ENCODE results near the gene RAET1G.
"Not testable (repeated sequence)": the region's sequence is repeated elsewhere in the genome, so short reads cannot be mapped to it uniquely, and the experiment has no call there.

Gene RAET1G, protein sequence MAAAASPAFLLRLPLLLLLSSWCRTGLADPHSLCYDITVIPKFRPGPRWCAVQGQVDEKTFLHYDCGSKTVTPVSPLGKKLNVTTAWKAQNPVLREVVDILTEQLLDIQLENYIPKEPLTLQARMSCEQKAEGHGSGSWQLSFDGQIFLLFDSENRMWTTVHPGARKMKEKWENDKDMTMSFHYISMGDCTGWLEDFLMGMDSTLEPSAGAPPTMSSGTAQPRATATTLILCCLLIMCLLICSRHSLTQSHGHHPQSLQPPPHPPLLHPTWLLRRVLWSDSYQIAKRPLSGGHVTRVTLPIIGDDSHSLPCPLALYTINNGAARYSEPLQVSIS

DNA sequence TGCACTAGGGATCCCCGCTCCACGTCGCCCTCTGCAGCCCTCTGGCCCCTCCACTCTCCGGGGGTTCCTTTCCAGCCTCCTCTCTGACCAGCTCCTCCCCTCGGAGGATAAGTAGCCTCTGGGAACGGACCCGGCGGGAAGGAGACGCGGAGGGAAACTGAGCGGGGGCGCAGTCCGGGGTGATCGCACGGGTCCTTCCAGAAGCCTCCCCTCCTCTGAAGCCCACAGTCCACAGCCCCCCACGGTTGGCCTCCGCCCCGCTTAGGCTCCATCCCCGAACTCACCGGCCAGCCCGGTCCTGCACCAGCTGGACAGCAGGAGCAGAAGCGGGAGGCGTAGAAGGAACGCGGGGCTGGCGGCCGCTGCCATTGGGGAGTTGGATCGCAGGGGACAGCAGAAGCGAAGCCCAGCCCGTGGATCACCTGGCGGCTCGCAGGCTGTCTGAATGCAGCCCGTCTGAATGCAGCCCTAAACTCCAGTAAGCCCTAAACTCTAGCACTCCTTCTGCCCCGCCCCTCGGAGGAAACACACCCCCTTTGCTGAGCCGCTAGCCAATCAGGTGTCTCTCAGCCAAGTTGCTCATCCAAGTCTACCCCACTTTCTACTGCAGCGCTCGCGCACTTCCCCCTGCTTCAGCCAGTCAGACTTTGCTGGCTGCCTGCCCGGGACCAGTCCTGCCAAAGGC lies at the start of gene RAET1G:
Gene RAET1G (minus strand): TSS at position 480 of the 685 bp plus-strand sequence. CDS start 111 bp downstream, at position 369.
- DNase-seq (ENCODE audit: low read depth in 2 of 2), result peak; percentile 74 to 83

- no peak for DNase-seq (ENCODE audit: low read depth in 2 of 2)
Observed at GRCh38 chr6:149969635-149970034, 46.7 kb upstream of the RAET1G start.

- not testable (repeated sequence) for DNase-seq (ENCODE audit: low read depth in 2 of 2)
Observed at GRCh38 chr6:149968909-149969308, 46.0 kb upstream of the RAET1G start.

GRCh38 chr6:149967999-149968398 lies 45.1 kb upstream of the RAET1G start:
- DNase-seq (ENCODE audit: low read depth in 2 of 2), result not testable (repeated sequence)

DNA sequence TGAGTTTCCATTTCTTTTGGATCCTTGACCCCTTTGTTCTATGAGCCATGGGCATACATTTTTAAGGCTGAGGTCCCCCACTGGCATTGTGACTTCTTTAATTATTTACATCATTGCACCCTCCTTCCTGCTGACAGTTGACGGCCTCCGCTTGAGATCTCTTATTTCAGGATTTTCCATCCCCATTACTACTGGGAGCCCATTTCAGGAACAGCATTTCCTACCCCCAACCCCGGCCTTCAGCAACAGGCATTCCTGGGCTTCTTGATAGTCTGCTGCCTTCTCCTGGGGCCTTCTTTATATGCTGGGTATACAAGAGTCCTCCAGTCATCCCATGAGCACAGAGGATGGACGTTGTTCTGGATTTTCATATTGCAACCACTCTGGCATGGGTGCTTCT lies 44.7 kb upstream of the RAET1G start:
- DNase-seq (ENCODE audit: low read depth in 2 of 2), result no peak

DNA sequence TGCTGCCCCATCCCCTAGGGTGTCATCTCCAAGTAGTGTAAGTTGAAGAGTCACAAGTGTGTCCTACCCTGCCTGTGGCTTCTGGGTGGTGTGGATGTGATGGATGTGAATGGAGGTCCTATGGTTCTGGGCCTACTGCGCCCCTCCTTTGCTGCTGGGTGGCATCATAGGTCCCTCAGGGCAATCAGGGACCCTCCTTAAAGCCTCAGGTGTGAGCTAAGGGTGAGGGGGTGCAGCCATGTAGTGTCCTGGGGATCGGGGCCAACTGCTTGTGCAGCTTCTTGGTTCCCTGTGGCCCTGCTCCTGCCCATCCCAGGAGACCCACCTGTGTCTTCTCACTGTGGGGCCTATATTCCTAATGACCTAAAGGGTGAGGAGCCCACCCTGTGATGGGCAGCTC lies 43.4 kb upstream of the RAET1G start:
- not testable (repeated sequence) for DNase-seq (ENCODE audit: low read depth in 2 of 2)

- no peak for DNase-seq (ENCODE audit: low read depth in 2 of 2)
Observed at GRCh38 chr6:149965194-149966020, 42.5 kb upstream of the RAET1G start.

GRCh38 chr6:149964308-149965193 lies 41.6 kb upstream of the RAET1G start:
- DNase-seq (ENCODE audit: low read depth in 2 of 2), result no peak

- peak; percentile 69 to 72 for DNase-seq (ENCODE audit: low read depth in 2 of 2)
Observed at GRCh38 chr6:149963462-149964307, 40.8 kb upstream of the RAET1G start, which contains the start of gene ULBP1. Gene ULBP1, plus strand, starts transcription at chr6:149963943. Its CDS starts 107 bp downstream, at chr6:149964050.

- peak in 1 of 2 donors; percentile 43 for DNase-seq (ENCODE audit: low read depth in 2 of 2)
Observed at GRCh38 chr6:149963212-149963461, 40.2 kb upstream of the RAET1G start.

DNA sequence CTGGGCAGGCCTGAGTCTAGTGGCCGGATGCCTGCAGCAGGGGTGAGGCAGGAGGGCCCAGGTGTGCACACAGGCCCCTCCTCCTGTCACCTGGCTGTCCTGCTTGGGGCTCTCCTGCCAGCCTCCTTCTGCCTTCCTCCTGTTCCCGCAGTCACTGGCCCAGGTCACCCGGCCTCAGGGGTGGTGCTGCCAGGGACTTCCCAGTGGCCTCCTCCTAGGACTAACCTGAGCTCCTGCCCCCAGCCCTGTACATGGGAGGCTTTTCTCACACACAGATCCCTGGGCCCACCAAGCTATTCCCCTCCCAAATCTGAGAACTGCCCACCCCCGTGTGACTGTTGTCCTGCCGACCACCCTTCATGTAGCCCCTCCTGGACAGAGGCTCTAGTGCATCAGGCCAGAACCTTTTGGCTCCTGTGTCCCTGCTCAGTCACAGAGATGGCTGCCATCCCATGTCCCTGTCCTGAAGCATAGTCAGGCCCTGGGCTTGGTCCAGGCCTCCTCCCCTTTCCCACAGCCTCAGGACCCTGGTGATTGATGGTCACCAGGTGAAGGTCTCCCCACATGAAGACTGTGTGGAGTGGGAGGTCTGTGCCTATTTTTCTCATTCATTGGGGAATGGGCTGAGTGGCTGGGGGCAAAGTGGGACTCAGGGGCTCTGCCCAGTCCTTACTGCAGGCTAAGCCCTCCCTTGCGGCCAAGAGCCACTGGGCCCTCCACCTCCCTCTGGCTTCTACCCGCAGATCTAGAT lies 39.7 kb upstream of the RAET1G start:
- DNase-seq (ENCODE audit: low read depth in 2 of 2), result no peak

DNA sequence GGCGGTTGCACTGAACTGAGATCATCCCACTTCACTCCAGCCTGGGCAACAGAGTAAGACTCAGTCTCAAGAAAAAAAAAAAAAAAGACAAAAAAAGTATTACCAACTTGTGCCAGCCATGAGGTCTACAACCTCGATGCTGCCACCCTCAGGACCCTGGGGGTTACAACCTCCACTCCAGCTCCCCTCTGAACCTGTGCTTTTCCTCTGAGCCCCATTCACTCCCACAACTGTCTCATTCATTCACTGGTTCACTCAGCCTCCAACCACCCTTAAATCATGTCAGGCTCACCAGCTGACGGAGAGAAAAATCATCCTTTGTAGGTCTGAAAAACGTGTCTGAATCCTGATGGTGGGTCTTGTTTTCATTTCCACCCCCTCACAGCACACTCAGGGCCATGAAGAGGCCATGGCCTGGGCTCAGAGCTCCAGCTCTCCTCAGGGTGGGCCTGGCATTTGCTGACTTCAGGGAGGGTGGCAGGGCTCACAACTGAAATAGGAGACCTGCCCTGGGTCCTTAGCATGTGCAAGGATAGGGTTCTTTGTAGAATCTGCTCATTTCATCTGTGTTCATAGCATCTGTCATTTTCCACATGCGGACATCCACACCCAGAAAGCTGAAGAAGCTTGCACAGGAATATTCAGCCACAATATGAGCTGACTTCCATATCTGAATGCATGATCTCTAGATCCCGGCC lies 39.0 kb upstream of the RAET1G start:
- DNase-seq (ENCODE audit: low read depth in 2 of 2), result no peak

DNA sequence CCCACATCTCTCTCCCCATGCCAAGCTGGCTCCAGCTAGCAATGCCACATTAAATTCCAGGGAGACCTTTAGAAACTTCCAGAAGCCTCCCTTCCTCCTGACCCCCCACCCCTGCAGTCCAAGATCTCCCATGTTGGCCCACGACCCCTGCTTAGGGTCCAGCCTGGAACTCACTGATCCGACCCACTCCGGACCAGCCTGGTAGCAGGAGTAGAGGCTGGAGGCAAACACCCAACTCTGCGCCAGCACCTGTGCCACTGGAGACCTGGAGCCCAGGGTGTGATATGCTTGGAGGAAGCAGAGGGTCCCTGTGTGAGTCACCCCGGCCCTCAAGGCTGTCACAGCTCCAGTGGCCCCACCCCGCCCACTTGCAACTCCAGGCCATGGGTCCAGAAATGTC lies 37.6 kb upstream of the RAET1G start:
- no peak for DNase-seq (ENCODE audit: low read depth in 2 of 2)

GRCh38 chr6:149959806-149960205 lies 36.9 kb upstream of the RAET1G start:
- DNase-seq (ENCODE audit: low read depth in 2 of 2), result not testable (repeated sequence)

GRCh38 chr6:149958124-149958523 lies 35.2 kb upstream of the RAET1G start:
- DNase-seq (ENCODE audit: low read depth in 2 of 2), result not testable (repeated sequence)

DNA sequence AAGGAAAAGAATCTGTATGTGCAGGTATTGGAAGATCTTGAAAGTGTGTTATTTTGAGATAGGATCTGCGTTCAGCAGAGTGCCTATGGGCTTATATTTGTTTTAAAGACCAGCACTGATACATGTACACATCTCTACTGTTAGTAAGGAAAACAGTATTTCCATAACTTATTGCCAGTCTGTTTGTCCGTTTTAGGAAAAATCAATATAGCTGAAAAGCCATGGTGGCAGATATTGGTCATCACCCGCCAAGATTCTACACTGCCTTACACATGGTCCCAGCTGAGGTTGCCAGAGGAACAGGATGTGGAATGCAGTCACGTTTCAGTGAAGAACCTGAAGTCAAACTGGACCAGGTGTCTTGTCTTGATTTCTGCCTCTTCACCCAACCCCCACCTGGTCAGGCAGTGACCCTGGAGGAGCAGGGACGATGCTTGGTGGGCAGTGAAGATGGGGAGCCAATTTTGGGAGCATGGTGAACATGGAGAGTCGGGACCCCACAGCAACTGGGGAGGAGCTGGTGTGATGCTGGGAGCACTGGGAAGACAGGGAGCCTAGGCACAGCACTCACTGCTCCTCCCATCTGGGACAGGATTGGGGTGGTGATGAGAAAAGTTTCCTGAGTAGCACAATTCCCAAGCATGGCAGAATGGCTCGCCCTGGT lies 32.9 kb upstream of the RAET1G start:
- DNase-seq (ENCODE audit: low read depth in 2 of 2), result not testable (repeated sequence)

DNA sequence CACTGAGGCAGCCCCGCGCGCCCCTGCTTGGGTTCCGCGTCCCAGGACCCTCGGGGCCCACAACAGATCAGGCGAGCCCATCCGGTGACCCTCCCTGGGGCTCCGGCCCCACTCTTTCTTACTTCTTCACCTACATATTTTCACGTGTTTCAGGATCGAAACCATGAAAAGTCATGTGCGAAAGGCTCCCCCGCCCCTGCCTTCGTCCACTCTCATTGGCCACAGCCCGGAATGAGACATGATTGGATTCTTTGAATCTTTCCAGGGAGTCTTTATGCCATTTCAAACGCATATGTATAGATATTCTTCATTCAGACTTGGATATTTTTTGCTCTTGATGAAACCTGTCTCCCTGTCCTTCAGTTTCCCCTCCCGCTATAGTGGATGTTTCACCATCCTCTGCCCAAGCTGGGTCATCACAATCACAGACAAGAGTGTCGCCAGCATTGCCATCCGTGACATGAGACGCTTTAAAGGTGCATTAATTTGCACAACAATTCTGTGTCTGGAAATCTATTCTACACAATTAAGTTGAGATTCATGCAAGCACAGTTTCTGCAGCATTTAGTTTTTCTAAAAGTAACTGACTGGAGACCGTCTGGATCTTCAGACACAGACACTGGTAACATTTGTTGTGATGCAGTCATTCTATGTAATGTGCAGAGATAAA lies 32.2 kb upstream of the RAET1G start:
- DNase-seq (ENCODE audit: low read depth in 2 of 2), result not testable (repeated sequence)
